Measurements from ENCODE around the gene RNF4.

Gene RNF4

GRCh38 chr4:2443061-2443730 is 25.7 kb upstream of the RNF4 start:
- no peak overlapping the region for H3K4me3 ChIP-seq (ENCODE audit: low read length)
- H3K4me1 ChIP-seq (ENCODE audit: insufficient read depth, low read length): peaks cover 2% of the 10 kb centered on the region
- H2AFZ ChIP-seq (ENCODE audit: low read depth, low read length): no peak overlapping the region
- H3K9me3 ChIP-seq (ENCODE audit: low read length): no peaks in the 10 kb centered on the region
- no peaks in the 10 kb centered on the region for H3K36me3 ChIP-seq (ENCODE audit: insufficient read depth, low read length)
- H3K27me3 ChIP-seq (ENCODE audit: insufficient read depth, low read length): no peaks in the 10 kb centered on the region

GRCh38 chr4:2443956-2444740 is 24.8 kb upstream of the RNF4 start:
- H3K27me3 ChIP-seq (ENCODE audit: insufficient read depth, low read length): peaks cover 2% of the 10 kb centered on the region
- peaks cover 2% of the 10 kb centered on the region for H3K4me1 ChIP-seq (ENCODE audit: insufficient read depth, low read length)
- H2AFZ ChIP-seq (ENCODE audit: low read depth, low read length): no peak overlapping the region
- H3K4me3 ChIP-seq (ENCODE audit: low read length): no peak overlapping the region
- H3K36me3 ChIP-seq (ENCODE audit: insufficient read depth, low read length): no peaks in the 10 kb centered on the region
- H3K9me3 ChIP-seq (ENCODE audit: low read length): no peaks in the 10 kb centered on the region

GRCh38 chr4:2445130-2445529 is 23.8 kb upstream of the RNF4 start:
- H3K4me3 ChIP-seq (ENCODE audit: low read length): no peak overlapping the region
- no peak overlapping the region for H2AFZ ChIP-seq (ENCODE audit: low read depth, low read length)
- H3K36me3 ChIP-seq (ENCODE audit: insufficient read depth, low read length): no peaks in the 10 kb centered on the region
- peaks cover 2% of the 10 kb centered on the region for H3K4me1 ChIP-seq (ENCODE audit: insufficient read depth, low read length)
- no peaks in the 10 kb centered on the region for H3K9me3 ChIP-seq (ENCODE audit: low read length)
- peaks cover 2% of the 10 kb centered on the region for H3K27me3 ChIP-seq (ENCODE audit: insufficient read depth, low read length)

GRCh38 chr4:2445571-2445970 is 23.3 kb upstream of the RNF4 start:
- Histone ChIP-seq H2AFZ (ENCODE audit: low read depth, low read length) (no peak overlapping the region), H3K9me3 (ENCODE audit: low read length) (no peaks in the 10 kb centered on the region), H3K4me1 (ENCODE audit: insufficient read depth, low read length) (peaks cover 2% of the 10 kb centered on the region), H3K36me3 (ENCODE audit: insufficient read depth, low read length) (no peaks in the 10 kb centered on the region), H3K4me3 (ENCODE audit: low read length) (no peak overlapping the region), H3K27me3 (ENCODE audit: insufficient read depth, low read length) (peaks cover 4% of the 10 kb centered on the region)

GRCh38 chr4:2446656-2447564 is 22.0 kb upstream of the RNF4 start:
- peaks cover 2% of the 10 kb centered on the region for H3K4me1 ChIP-seq (ENCODE audit: insufficient read depth, low read length)

GRCh38 chr4:2448589-2448988 is 20.3 kb upstream of the RNF4 start:
- Histone ChIP-seq H3K27me3 (ENCODE audit: insufficient read depth, low read length) (peaks cover 16% of the 10 kb centered on the region), H2AFZ (ENCODE audit: low read depth, low read length) (no peak overlapping the region), H3K4me1 (ENCODE audit: insufficient read depth, low read length) (peaks cover 2% of the 10 kb centered on the region), H3K36me3 (ENCODE audit: insufficient read depth, low read length) (no peaks in the 10 kb centered on the region), H3K9me3 (ENCODE audit: low read length) (no peaks in the 10 kb centered on the region), H3K4me3 (ENCODE audit: low read length) (no peak overlapping the region)

More at GRCh38 chr4:2446656-2447564, 22.0 kb upstream of the RNF4 start:
- H3K27me3 ChIP-seq (ENCODE audit: insufficient read depth, low read length): peaks cover 11% of the 10 kb centered on the region
- no peaks in the 10 kb centered on the region for H3K36me3 ChIP-seq (ENCODE audit: insufficient read depth, low read length)
- H2AFZ ChIP-seq (ENCODE audit: low read depth, low read length): no peak overlapping the region
- H3K4me3 ChIP-seq (ENCODE audit: low read length): no peak overlapping the region
- no peaks in the 10 kb centered on the region for H3K9me3 ChIP-seq (ENCODE audit: low read length)

GRCh38 chr4:2449051-2449450 is 19.9 kb upstream of the RNF4 start:
- Histone ChIP-seq H3K4me3 (ENCODE audit: low read length) (no peak overlapping the region), H3K27me3 (ENCODE audit: insufficient read depth, low read length) (peaks cover 16% of the 10 kb centered on the region), H3K36me3 (ENCODE audit: insufficient read depth, low read length) (no peaks in the 10 kb centered on the region), H3K9me3 (ENCODE audit: low read length) (no peaks in the 10 kb centered on the region), H3K4me1 (ENCODE audit: insufficient read depth, low read length) (peaks cover 2% of the 10 kb centered on the region), H2AFZ (ENCODE audit: low read depth, low read length) (no peak overlapping the region)

- Histone ChIP-seq H3K27me3 (ENCODE audit: insufficient read depth, low read length) (peaks cover 16% of the 10 kb centered on the region), H3K36me3 (ENCODE audit: insufficient read depth, low read length) (no peaks in the 10 kb centered on the region), H3K4me3 (ENCODE audit: low read length) (no peak overlapping the region), H3K4me1 (ENCODE audit: insufficient read depth, low read length) (peaks cover 2% of the 10 kb centered on the region), H3K9me3 (ENCODE audit: low read length) (no peaks in the 10 kb centered on the region), H2AFZ (ENCODE audit: low read depth, low read length) (no peak overlapping the region)
Measured at GRCh38 chr4:2449511-2450392, 19.2 kb upstream of the RNF4 start.

- Histone ChIP-seq H3K4me1 (ENCODE audit: insufficient read depth, low read length) (peaks cover under 1% of the 10 kb centered on the region), H2AFZ (ENCODE audit: low read depth, low read length) (no peak overlapping the region), H3K27me3 (ENCODE audit: insufficient read depth, low read length) (peaks cover 16% of the 10 kb centered on the region), H3K36me3 (ENCODE audit: insufficient read depth, low read length) (no peaks in the 10 kb centered on the region), H3K9me3 (ENCODE audit: low read length) (no peaks in the 10 kb centered on the region), H3K4me3 (ENCODE audit: low read length) (no peak overlapping the region)
Measured at GRCh38 chr4:2450394-2451035, 18.4 kb upstream of the RNF4 start.

- H3K9me3 ChIP-seq (ENCODE audit: low read length): no peaks in the 10 kb centered on the region
- H3K36me3 ChIP-seq (ENCODE audit: insufficient read depth, low read length): no peaks in the 10 kb centered on the region
- H2AFZ ChIP-seq (ENCODE audit: low read depth, low read length): no peak overlapping the region
- H3K27me3 ChIP-seq (ENCODE audit: insufficient read depth, low read length): peaks cover 16% of the 10 kb centered on the region
- H3K4me3 ChIP-seq (ENCODE audit: low read length): no peak overlapping the region
- no peaks in the 10 kb centered on the region for H3K4me1 ChIP-seq (ENCODE audit: insufficient read depth, low read length)
Measured at GRCh38 chr4:2451036-2451520, 17.8 kb upstream of the RNF4 start.

GRCh38 chr4:2451821-2452785 is 16.8 kb upstream of the RNF4 start:
- Histone ChIP-seq H3K36me3 (ENCODE audit: insufficient read depth, low read length) (no peaks in the 10 kb centered on the region), H3K27me3 (ENCODE audit: insufficient read depth, low read length) (peaks cover 16% of the 10 kb centered on the region), H3K4me1 (ENCODE audit: insufficient read depth, low read length) (no peaks in the 10 kb centered on the region), H2AFZ (ENCODE audit: low read depth, low read length) (no peak overlapping the region), H3K4me3 (ENCODE audit: low read length) (no peak overlapping the region), H3K9me3 (ENCODE audit: low read length) (no peaks in the 10 kb centered on the region)

Measured in neuron (in vitro differentiated cells).